ENCODE results near the gene PYGM. TPM values are rescaled to one million over a fixed set of nuclear protein-coding genes. Genes with fewer than 3 reads are reported as not detected.
A peak's percentile ranks its signal among the peaks of the same experiment; 100 is the strongest.

Gene PYGM
- total and polyA plus RNA-seq, 2 of the 8 experiments (the other 6 are each of a cell fraction or from before 2014, with no cell fraction given), result 9.6 to 10.0 TPM

- Histone ChIP-seq H3K23ac (ENCODE audit: insufficient read length) (no peak overlapping the region), H3K4me3 (ENCODE audit: extremely low read depth in 1 of 4, insufficient read depth in 2 of 4, low read depth in 3 of 4, low read length in 4 of 4) (peak overlapping the region; percentile 62 to 93 (median 68)), H3K4me1 (replicated peaks in 1 of 4; ENCODE audit: control insufficient read depth in 3 of 4, insufficient read depth in 4 of 4, low read length in 3 of 4) (peaks cover 2 to 6% (median 5%) of the 10 kb centered on the region in 4 experiments; a peak in 5 of 7 replicates), H3K27me3 (replicated peaks in 1 of 4; ENCODE audit: control insufficient read depth in 3 of 4, extremely low read depth in 1 of 4, insufficient read depth in 3 of 4, low read length in 3 of 4) (no peaks in the 10 kb centered on the region), H4K20me1 (replicated peaks in 1 of 2; ENCODE audit: control insufficient read depth in 1 of 2, insufficient read depth in 2 of 2, low read length in 2 of 2) (peaks cover 27 to 31% of the 10 kb centered on the region in 2 experiments), H4K8ac (ENCODE audit: extremely low read depth, insufficient read depth, low read length) (peak overlapping the region; percentile 96; the same call in 1 of the 2 replicates), H2BK15ac (ENCODE audit: low read length) (no peak overlapping the region), H4K5ac (ENCODE audit: insufficient read length, low read depth, low read length) (no peak overlapping the region), H2BK12ac (ENCODE audit: low read depth, low read length) (no peak overlapping the region), H3K23me2 (ENCODE audit: low read depth, low read length) (peaks cover 9% of the 10 kb centered on the region), H3K18ac (ENCODE audit: extremely low read depth, low read length) (no peak overlapping the region), H3K9me3 (ENCODE audit: insufficient read depth in 2 of 2, low read depth in 1 of 2, low read length in 1 of 2) (no peaks in the 10 kb centered on the region), H2BK5ac (ENCODE audit: low read depth, low read length) (peak overlapping the region; percentile 57), H2BK20ac (ENCODE audit: low read length) (no peak overlapping the region), H3K27ac (ENCODE audit: low read depth, low read length) (peak overlapping the region; percentile 93), H2BK120ac (replicated peaks; ENCODE audit: low read depth, low read length) (no peak overlapping the region), H3K36me3 (ENCODE audit: control insufficient read depth in 2 of 4, insufficient read depth in 4 of 4, low read length in 3 of 4) (peaks cover 33 to 40% (median 37%) of the 10 kb centered on the region in 4 experiments), H2AFZ (ENCODE audit: low read length) (no peak overlapping the region), H3K9ac (replicated peaks in 1 of 4; ENCODE audit: extremely low read depth in 1 of 4, low read depth in 3 of 4, low read length in 3 of 4) (peak overlapping the region; percentile 89 to 99 (median 93)), H3K4ac (replicated peaks; ENCODE audit: insufficient read length, low read depth, low read length) (peak overlapping the region; percentile 45), H3K79me1 (ENCODE audit: low read depth, low read length) (peaks cover 5% of the 10 kb centered on the region; the same call in 1 of the 2 replicates), H3K56ac (replicated peaks; ENCODE audit: insufficient read length, low read depth, low read length) (peak overlapping the region; percentile 73), H4K91ac (replicated peaks; ENCODE audit: insufficient read length, low read length) (no peak overlapping the region), H2AK5ac (ENCODE audit: low read depth, low read length) (no peak overlapping the region), H3K4me2 (ENCODE audit: insufficient read depth in 1 of 2, low read depth in 2 of 2, low read length in 2 of 2) (peak overlapping the region in 1 of 2 experiments; percentile 55; a peak in 2 of 4 replicates), H3K14ac (ENCODE audit: insufficient read length) (no peak overlapping the region), H3K79me2 (ENCODE audit: control insufficient read depth in 1 of 2, insufficient read depth in 2 of 2, low read length in 2 of 2) (peaks cover 26 to 44% of the 10 kb centered on the region in 2 experiments)
- no peak for DNase-seq (ENCODE audit: low read depth in 1 of 2, low spot score in 2 of 2)
- TF ChIP-seq SIN3A (conservative IDR thresholded peaks at IDR 0.05 in 1 of 2, IDR thresholded peaks at IDR 0.05 in 1 of 2; ENCODE audit: low read depth in 1 of 2, low read length in 2 of 2), result peak in 1 of 2 experiments; percentile 68; a peak in 1 of 4 replicates
- TF ChIP-seq PHF8 (conservative IDR thresholded peaks at IDR 0.05; ENCODE audit: low read depth, low read length), result peak; percentile 92
- TF ChIP-seq TBP (IDR thresholded peaks at IDR 0.05; ENCODE audit: low read depth, low read length), result no peak
- ChIA-PET POLR2A (ENCODE audit: partially characterized antibody) (interaction anchor here (0.9 to 29.2 kb wide), 11 partner anchors 9 to 312 kb away, joined by 3 to 1087 read pairs (median 4); partner anchors contain the start of genes PPP2R5B, PYGM and RASGRP2), CTCF (ENCODE audit: partially characterized antibody) (interaction anchor here (0.9 to 1.6 kb wide), 7 partner anchors 9 to 110 kb away, joined by 3 to 6 read pairs (median 4); no protein-coding TSS in a partner anchor)
- WGBS, 2 experiments (ENCODE audit: extremely low coverage in 1 of 2, insufficient coverage in 1 of 2, insufficient read length in 1 of 2, insufficient replicate concordance in 2 of 2, low coverage in 1 of 2, low lambda C conversion rate in 2 of 2, missing lambda C conversion rate in 1 of 2), result 1% methylated on average over 15 of the region's 28 CpGs; no CpG with 5 or more reads in 1 of the 2 experiments
- no peak for FAIRE-seq
These were observed 18.4 kb upstream of the PYGM start for GRCh38 chr11:64778223-64778472.
